Germinal center (tissue), 1 donor: Measurements from ENCODE around the gene GULP1.
A peak's percentile ranks its signal among the peaks of the same experiment; 100 is the strongest.

Experiments used
- DNase-seq: peaks from one replicate; pipeline ENCODE4 v3.0.0; 2012; ENCODE audit warnings: mixed read lengths, low spot score

GULP1 gene

GRCh38 chr2:188326290-188326668, 34.6 kb downstream of the GULP1 start:
- no peak for DNase-seq

GRCh38 chr2:188326669-188327301, 35.1 kb downstream of the GULP1 start:
- no peak for DNase-seq

- no peak for DNase-seq
These were observed 36.0 kb downstream of the GULP1 start for GRCh38 chr2:188327518-188328213.

GRCh38 chr2:188328419-188328818, 36.7 kb downstream of the GULP1 start:
- no peak for DNase-seq

- no peak for DNase-seq
These were observed 38.8 kb downstream of the GULP1 start for GRCh38 chr2:188330316-188331053.

GRCh38 chr2:188332619-188333018, 40.9 kb downstream of the GULP1 start:
- DNase-seq: no peak

- DNase-seq: no peak
These were observed 42.3 kb downstream of the GULP1 start for GRCh38 chr2:188333751-188334524.

GRCh38 chr2:188338463-188338862, 46.8 kb downstream of the GULP1 start:
- no peak for DNase-seq

- no peak for DNase-seq
These were observed 48.6 kb downstream of the GULP1 start for GRCh38 chr2:188340257-188340656.

- no peak for DNase-seq
These were observed 53.3 kb downstream of the GULP1 start for GRCh38 chr2:188345020-188345419.

- no peak for DNase-seq
These were observed 53.8 kb downstream of the GULP1 start for GRCh38 chr2:188345426-188345825.

- no peak for DNase-seq
These were observed 54.3 kb downstream of the GULP1 start for GRCh38 chr2:188345831-188346458.

GRCh38 chr2:188349019-188349418, 57.3 kb downstream of the GULP1 start:
- DNase-seq: no peak

- no peak for DNase-seq
These were observed 61.6 kb downstream of the GULP1 start for GRCh38 chr2:188353282-188353681.

GRCh38 chr2:188360485-188361263, 69.0 kb downstream of the GULP1 start:
- no peak for DNase-seq

- DNase-seq: no peak
These were observed 72.5 kb downstream of the GULP1 start for GRCh38 chr2:188364033-188364630.

GRCh38 chr2:188365058-188365641, 73.5 kb downstream of the GULP1 start:
- no peak for DNase-seq

GRCh38 chr2:188367164-188367563, 75.5 kb downstream of the GULP1 start:
- DNase-seq: no peak

GRCh38 chr2:188369365-188369764, 77.7 kb downstream of the GULP1 start:
- DNase-seq: peak; percentile 3

- no peak for DNase-seq
These were observed 86.8 kb downstream of the GULP1 start for GRCh38 chr2:188378371-188378950.
